ENCODE measurements around the gene RABEP2.

DNA sequence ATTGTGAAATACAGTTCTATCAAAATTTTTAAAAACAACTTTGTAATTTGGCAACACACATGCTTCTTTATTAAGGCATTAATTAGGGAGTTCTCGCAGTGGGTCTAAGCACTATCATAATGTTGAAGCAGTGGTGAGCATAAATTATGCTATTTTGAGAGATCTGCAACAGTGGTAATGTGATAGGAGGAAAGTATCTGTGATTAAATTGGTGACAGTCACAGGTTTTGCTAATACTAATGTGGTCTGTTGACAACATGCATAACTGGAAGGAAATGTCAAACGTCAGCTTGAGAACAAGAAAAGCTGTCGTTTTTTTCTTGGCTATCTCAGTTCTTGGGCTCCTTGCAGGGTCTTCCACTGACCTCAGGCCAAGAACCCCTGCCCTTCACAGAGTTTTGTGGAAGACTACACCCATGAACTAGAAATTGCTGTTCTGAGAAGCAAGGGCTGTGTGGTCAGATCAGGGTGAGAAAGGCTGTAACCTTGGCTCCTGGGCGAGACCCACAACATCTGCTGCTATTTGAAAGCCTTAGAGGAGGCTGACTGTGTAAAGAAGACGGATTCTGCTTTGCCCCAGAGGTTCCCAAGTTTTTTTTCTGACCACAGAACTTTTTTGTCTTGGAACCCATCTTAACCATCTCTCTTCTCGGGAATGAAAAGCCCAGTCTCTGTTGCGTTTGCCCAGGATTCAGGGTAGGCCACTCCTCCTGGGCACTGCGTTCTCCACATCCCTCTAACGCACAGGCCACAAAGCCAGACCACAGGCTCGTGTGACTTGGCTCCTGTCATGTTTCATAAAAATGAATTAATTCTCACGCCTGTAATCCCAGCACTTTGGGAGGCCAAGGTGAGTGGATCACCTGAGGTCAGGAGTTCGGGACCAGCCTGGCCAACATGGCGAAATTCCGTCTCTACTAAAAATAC lies 32.8 kb downstream of the RABEP2 start:
- TF ChIP-seq, protein P1, sequence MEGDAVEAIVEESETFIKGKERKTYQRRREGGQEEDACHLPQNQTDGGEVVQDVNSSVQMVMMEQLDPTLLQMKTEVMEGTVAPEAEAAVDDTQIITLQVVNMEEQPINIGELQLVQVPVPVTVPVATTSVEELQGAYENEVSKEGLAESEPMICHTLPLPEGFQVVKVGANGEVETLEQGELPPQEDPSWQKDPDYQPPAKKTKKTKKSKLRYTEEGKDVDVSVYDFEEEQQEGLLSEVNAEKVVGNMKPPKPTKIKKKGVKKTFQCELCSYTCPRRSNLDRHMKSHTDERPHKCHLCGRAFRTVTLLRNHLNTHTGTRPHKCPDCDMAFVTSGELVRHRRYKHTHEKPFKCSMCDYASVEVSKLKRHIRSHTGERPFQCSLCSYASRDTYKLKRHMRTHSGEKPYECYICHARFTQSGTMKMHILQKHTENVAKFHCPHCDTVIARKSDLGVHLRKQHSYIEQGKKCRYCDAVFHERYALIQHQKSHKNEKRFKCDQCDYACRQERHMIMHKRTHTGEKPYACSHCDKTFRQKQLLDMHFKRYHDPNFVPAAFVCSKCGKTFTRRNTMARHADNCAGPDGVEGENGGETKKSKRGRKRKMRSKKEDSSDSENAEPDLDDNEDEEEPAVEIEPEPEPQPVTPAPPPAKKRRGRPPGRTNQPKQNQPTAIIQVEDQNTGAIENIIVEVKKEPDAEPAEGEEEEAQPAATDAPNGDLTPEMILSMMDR (conservative IDR thresholded peaks at IDR 0.05 in 1 of 2, IDR thresholded peaks at IDR 0.05 in 1 of 2; ENCODE audit: low read depth in 1 of 2, low read length in 2 of 2) = no peak
- TF ChIP-seq EZH2 (IDR thresholded peaks at IDR 0.05; ENCODE audit: low read length, missing control alignments) = no peak
